ENCODE measurements around the gene ZNF317. TPM values are rescaled to one million over a fixed set of nuclear protein-coding genes. Genes with fewer than 3 reads are reported as not detected.

ZNF317 gene
- total RNA-seq: 10 to 100 TPM; 11.4 to 20.8 (median 17.4) TPM
- polyA plus RNA-seq: 10 to 100 TPM; 12.6 to 24.5 (median 16.3) TPM

GRCh38 chr19:9140159-9140874 lies at the start of gene ZNF317:
Gene ZNF317 (plus strand): TSS chr19:9140397. CDS start chr19:9156017, 15,620 bp downstream.
- peak; percentile 96 for DNase-seq
- WGBS, 2 donors: 0% methylated on average over 43 of the region's 43 CpGs
- TF ChIP-seq POLR2AphosphoS5 (IDR thresholded peaks at IDR 0.05) (peak; percentile 65 to 79 (median 74)), CTCF (IDR thresholded peaks at IDR 0.05) (no peak), EP300 (IDR thresholded peaks at IDR 0.05) (no peak), POLR2A (IDR thresholded peaks at IDR 0.05) (peak in 1 of 2 donors; percentile 57)
- H3K4me1 ChIP-seq: peaks cover 0 to 28% (median 14%) of the 10 kb centered on the region in 4 donors
- intact Hi-C loops (cut with DNase I): loop anchor here (2.0 to 10.0 kb wide), 2 partner anchors 168 to 534 kb away; partner anchors contain the start of genes ZNF562 and ZNF699
- H3K9me3 ChIP-seq: peaks cover 0 to 7% (median 5%) of the 10 kb centered on the region in 4 donors
- H3K4me3 ChIP-seq: peak within 1 kb of the TSS; percentile 74 to 94 (median 84)
- H3K27ac ChIP-seq: peak within 1 kb of the TSS; percentile 85 to 93 (median 92)
- H3K36me3 ChIP-seq: peaks cover 0 to 4% (median 0%) of the 10 kb centered on the region in 4 donors
- H3K27me3 ChIP-seq: no peaks in the 10 kb centered on the region

- no peak for TF ChIP-seq EP300 (IDR thresholded peaks at IDR 0.05)
- no peak for TF ChIP-seq POLR2A (IDR thresholded peaks at IDR 0.05)
- TF ChIP-seq POLR2AphosphoS5 (IDR thresholded peaks at IDR 0.05): no peak
- TF ChIP-seq CTCF (IDR thresholded peaks at IDR 0.05): no peak
- Histone ChIP-seq H3K27ac (no peak within 1 kb of the TSS), H3K4me1 (no peaks in the 10 kb centered on the region), H3K9me3 (no peaks in the 10 kb centered on the region), H3K36me3 (no peaks in the 10 kb centered on the region), H3K4me3 (no peak within 1 kb of the TSS), H3K27me3 (peaks cover 0 to 11% (median 0%) of the 10 kb centered on the region in 3 donors)
- DNase-seq: no peak
- intact Hi-C loops (cut with DNase I): no loop called here
- WGBS, 2 donors: 41 to 63% methylated on average over 8 of the region's 8 CpGs
Measured at GRCh38 chr19:9107375-9107774, 32.8 kb upstream of the ZNF317 start, which contains the start of gene OR7G2. Gene OR7G2 (minus strand): TSS chr19:9107475. CDS start chr19:9103243, 4,232 bp downstream.

GRCh38 chr19:9109959-9110358 lies 30.2 kb upstream of the ZNF317 start:
- H3K27me3 ChIP-seq: peaks cover 0 to 18% (median 0%) of the 10 kb centered on the region in 3 donors
- intact Hi-C loops (cut with DNase I): no loop called here
- H3K4me1 ChIP-seq: no peaks in the 10 kb centered on the region
- H3K4me3 ChIP-seq: no peak overlapping the region
- TF ChIP-seq POLR2A (IDR thresholded peaks at IDR 0.05) (no peak), POLR2AphosphoS5 (IDR thresholded peaks at IDR 0.05) (no peak), CTCF (IDR thresholded peaks at IDR 0.05) (no peak), EP300 (IDR thresholded peaks at IDR 0.05) (no peak)
- no peaks in the 10 kb centered on the region for H3K36me3 ChIP-seq
- H3K27ac ChIP-seq: no peak overlapping the region
- WGBS, 2 donors: 26 to 47% methylated on average over 2 of the region's 2 CpGs
- no peak for DNase-seq
- no peaks in the 10 kb centered on the region for H3K9me3 ChIP-seq

- Histone ChIP-seq H3K27me3 (peaks cover 0 to 12% (median 0%) of the 10 kb centered on the region in 3 donors), H3K4me3 (no peak within 1 kb of the TSS), H3K9me3 (no peaks in the 10 kb centered on the region), H3K36me3 (no peaks in the 10 kb centered on the region), H3K4me1 (no peaks in the 10 kb centered on the region), H3K27ac (no peak within 1 kb of the TSS)
- TF ChIP-seq POLR2A (IDR thresholded peaks at IDR 0.05) (no peak), EP300 (IDR thresholded peaks at IDR 0.05) (no peak), POLR2AphosphoS5 (IDR thresholded peaks at IDR 0.05) (no peak), CTCF (IDR thresholded peaks at IDR 0.05) (no peak)
- WGBS, 2 donors: 83 to 91% methylated on average over 2 of the region's 2 CpGs
- DNase-seq: no peak
- intact Hi-C loops (cut with DNase I): no loop called here
Measured at GRCh38 chr19:9115307-9115813, 24.8 kb upstream of the ZNF317 start, which contains the start of gene OR7G1. Gene OR7G1 (minus strand): TSS chr19:9115763. CDS start chr19:9115763, 0 bp downstream.
